Cardiac fibroblast (primary cell): Measurements from ENCODE around the gene NLRP6.
"Not testable (repeated sequence)": the region's sequence is repeated elsewhere in the genome, so short reads cannot be mapped to it uniquely, and the experiment has no call there.

ENCODE experiments used
- DNase-seq, 2 donors: peaks; one replicate each; pipeline versions ENCODE4 v3.0.0 to v3.0.0-alpha.2; 2010; ENCODE audit warnings: low read depth in 2 of 2
- H3K4me3 ChIP-seq, 2 donors: replicated peaks in 1 of 2; 1 replicate in 1 of 2; 2 replicates in 1 of 2; pipeline ENCODE4 v1.5.1; 2011; ENCODE audit warnings: low read depth in 2 of 2, low read length in 2 of 2, mild to moderate bottlenecking in 2 of 2, moderate library complexity in 1 of 2
- TF ChIP-seq, protein P1 (sequence below): IDR thresholded peaks from one replicate; pipeline ENCODE4 v1.5.1; 2011; ENCODE audit warnings: low read depth, mild to moderate bottlenecking, low read length, inconsistent platforms

NLRP6 gene

DNA sequence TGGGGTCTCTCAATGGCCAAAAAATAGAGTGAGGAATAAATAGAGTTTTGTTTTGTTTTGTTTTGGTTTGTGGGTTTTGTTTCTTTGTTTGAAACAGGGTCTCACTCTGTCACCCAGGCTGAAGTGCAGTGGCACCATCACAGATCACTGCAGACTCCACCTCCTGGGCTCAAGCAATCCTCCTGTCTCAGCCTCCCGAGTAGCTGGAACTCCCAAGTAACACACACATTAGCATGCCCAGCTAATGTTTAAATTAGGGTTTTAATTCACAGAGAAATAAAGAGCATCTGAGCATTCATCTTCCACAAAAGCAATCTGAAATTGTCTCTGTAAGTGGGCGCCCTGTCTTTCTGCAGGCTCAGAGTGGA lies 51.7 kb downstream of the NLRP6 start:
- no peak for DNase-seq
- TF ChIP-seq, protein P1, sequence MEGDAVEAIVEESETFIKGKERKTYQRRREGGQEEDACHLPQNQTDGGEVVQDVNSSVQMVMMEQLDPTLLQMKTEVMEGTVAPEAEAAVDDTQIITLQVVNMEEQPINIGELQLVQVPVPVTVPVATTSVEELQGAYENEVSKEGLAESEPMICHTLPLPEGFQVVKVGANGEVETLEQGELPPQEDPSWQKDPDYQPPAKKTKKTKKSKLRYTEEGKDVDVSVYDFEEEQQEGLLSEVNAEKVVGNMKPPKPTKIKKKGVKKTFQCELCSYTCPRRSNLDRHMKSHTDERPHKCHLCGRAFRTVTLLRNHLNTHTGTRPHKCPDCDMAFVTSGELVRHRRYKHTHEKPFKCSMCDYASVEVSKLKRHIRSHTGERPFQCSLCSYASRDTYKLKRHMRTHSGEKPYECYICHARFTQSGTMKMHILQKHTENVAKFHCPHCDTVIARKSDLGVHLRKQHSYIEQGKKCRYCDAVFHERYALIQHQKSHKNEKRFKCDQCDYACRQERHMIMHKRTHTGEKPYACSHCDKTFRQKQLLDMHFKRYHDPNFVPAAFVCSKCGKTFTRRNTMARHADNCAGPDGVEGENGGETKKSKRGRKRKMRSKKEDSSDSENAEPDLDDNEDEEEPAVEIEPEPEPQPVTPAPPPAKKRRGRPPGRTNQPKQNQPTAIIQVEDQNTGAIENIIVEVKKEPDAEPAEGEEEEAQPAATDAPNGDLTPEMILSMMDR = no peak

GRCh38 chr11:330307-330693 lies 52.1 kb downstream of the NLRP6 start:
- DNase-seq = no peak
- no peak overlapping the region for H3K4me3 ChIP-seq
- TF ChIP-seq, protein P1 = no peak

More for the DNA sequence above, 51.7 kb downstream of the NLRP6 start:
- H3K4me3 ChIP-seq = no peak overlapping the region

- no peak overlapping the region for H3K4me3 ChIP-seq
- TF ChIP-seq, protein P1 = no peak
- no peak for DNase-seq
Measured at GRCh38 chr11:330694-331357, 52.6 kb downstream of the NLRP6 start.

GRCh38 chr11:331358-332060 lies 53.3 kb downstream of the NLRP6 start:
- H3K4me3 ChIP-seq = no peak overlapping the region

GRCh38 chr11:332651-333480 lies 54.7 kb downstream of the NLRP6 start:
- H3K4me3 ChIP-seq = no peak overlapping the region
- TF ChIP-seq, protein P1 = no peak
- no peak for DNase-seq

More at GRCh38 chr11:331358-332060, 53.3 kb downstream of the NLRP6 start:
- TF ChIP-seq, protein P1 = no peak
- no peak for DNase-seq

DNA sequence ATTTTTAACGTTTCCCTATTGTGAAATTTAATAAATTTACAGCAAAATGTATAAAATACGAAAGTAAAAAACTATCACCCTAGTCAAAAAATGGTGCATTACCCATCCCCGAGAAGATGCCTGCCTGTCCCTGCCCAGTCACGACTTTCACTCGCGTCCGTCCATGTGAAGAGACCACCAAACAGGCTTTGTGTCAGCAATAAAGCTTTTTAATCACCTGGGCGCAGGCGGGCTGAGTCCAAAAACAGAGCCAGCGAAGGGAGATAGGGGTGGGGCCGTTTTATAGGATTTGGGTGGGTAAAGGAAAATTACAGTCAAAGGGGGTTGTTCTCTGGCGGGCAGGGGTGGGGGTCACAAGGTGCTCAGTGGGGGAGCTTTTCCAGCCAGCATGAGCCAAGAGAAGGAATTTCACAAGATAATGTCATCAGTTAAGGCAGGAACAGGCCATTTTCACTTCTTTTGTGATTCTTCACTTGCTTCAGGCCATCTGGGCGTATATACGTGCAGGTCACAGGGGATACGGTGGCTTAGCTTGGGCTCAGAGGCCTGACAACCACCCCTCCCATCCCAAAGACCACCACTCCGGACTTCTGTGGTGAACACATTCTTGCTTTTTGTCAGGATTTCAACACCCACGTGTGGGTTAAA lies 55.5 kb downstream of the NLRP6 start:
- not testable (repeated sequence) for DNase-seq, H3K4me3 ChIP-seq
